H1 (cell line): ENCODE data around the gene FSIP1. TPM values are rescaled to one million over a fixed set of nuclear protein-coding genes. Genes with fewer than 3 reads are reported as not detected.

Experiments used
- CTCF ChIA-PET: fragments of 300-600 bp; sonication (Branson Sonifier 250); formaldehyde crosslinking; loops from one replicate; lab custom pipeline; 2021; ENCODE audit not compliant: partially characterized antibody; lab: Charles Lee
- POLR2A ChIA-PET: fragments of 300-600 bp; sonication (Branson Sonifier 250); formaldehyde crosslinking; loops from one replicate; lab custom pipeline; 2021; ENCODE audit warnings: inconsistent platforms; ENCODE audit not compliant: partially characterized antibody; lab: Charles Lee
- DNase-seq, 2 experiments: peaks; one replicate each; pipeline versions ENCODE4 v3.0.0 to v3.0.0-alpha.2; 2010 to 2022; ENCODE audit warnings: low spot score in 2 of 2, low read depth in 1 of 2, mixed read lengths in 1 of 2
- FAIRE-seq: peaks from 2 replicates; lab custom pipeline; 2011; peaks lifted over from hg19 to GRCh38; lab: Jason Lieb, UNC
- H2AFZ ChIP-seq: 2 replicates; pipeline ENCODE4 v1.8.1; 2012; ENCODE audit warnings: low read length, inconsistent platforms
- H2AK5ac ChIP-seq: 2 replicates; pipeline ENCODE4 v1.6.1; 2013; ENCODE audit warnings: low read depth, low read length
- H2BK120ac ChIP-seq: replicated peaks from 2 replicates; pipeline ENCODE3; 2013; ENCODE audit warnings: low read depth, low read length, inconsistent platforms
- H2BK12ac ChIP-seq: 2 replicates; pipeline ENCODE4 v1.6.1; 2013; ENCODE audit warnings: low read depth, low read length
- H2BK15ac ChIP-seq: 2 replicates; pipeline ENCODE4 v1.6.1; 2013; ENCODE audit warnings: low read length
- H2BK20ac ChIP-seq: 2 replicates; pipeline ENCODE4 v1.6.1; 2013; ENCODE audit warnings: low read length
- H2BK5ac ChIP-seq: 2 replicates; pipeline ENCODE4 v1.6.1; 2013; ENCODE audit warnings: low read depth, low read length
- H3K14ac ChIP-seq: 2 replicates; pipeline ENCODE4 v1.6.1; 2013; ENCODE audit warnings: inconsistent platforms; ENCODE audit not compliant: insufficient read length
- H3K18ac ChIP-seq: 2 replicates; pipeline ENCODE4 v1.6.1; 2013; ENCODE audit warnings: low read length; ENCODE audit errors: extremely low read depth
- H3K23ac ChIP-seq: 2 replicates; pipeline ENCODE4 v1.6.1; 2013; ENCODE audit warnings: inconsistent platforms; ENCODE audit not compliant: insufficient read length
- H3K23me2 ChIP-seq: 2 replicates; pipeline ENCODE4 v1.6.1; 2013; ENCODE audit warnings: low read depth, low read length
- H3K27ac ChIP-seq: 2 replicates; pipeline ENCODE4 v1.6.1; 2011; ENCODE audit warnings: low read depth, low read length, inconsistent platforms
- H3K27me3 ChIP-seq, 4 experiments: replicated peaks in 1 of 4; 1 replicate in 1 of 4; 2 replicates in 3 of 4; pipeline versions ENCODE4 v1.6.1 to v1.8.1; 2011 to 2013; ENCODE audit warnings: low read length in 3 of 4, mild to moderate bottlenecking in 3 of 4, inconsistent platforms in 2 of 4, mixed read lengths in 2 of 4, moderate library complexity in 1 of 4; ENCODE audit not compliant: control insufficient read depth in 3 of 4, insufficient read depth in 3 of 4; ENCODE audit errors: extremely low read depth in 1 of 4
- H3K36me3 ChIP-seq, 4 experiments: 2 replicates each; pipeline versions ENCODE4 v1.6.1 to v1.8.1; 2011 to 2013; ENCODE audit warnings: mild to moderate bottlenecking in 4 of 4, low read length in 3 of 4, moderate library complexity in 2 of 4, control low read depth in 1 of 4, inconsistent platforms in 1 of 4; ENCODE audit not compliant: insufficient read depth in 4 of 4, control insufficient read depth in 2 of 4
- H3K4ac ChIP-seq: replicated peaks from 2 replicates; pipeline ENCODE3; 2013; ENCODE audit warnings: low read length, low read depth, mixed read lengths, inconsistent platforms; ENCODE audit not compliant: insufficient read length
- H3K4me1 ChIP-seq, 4 experiments: replicated peaks in 1 of 4; 1 replicate in 1 of 4; 2 replicates in 3 of 4; pipeline versions ENCODE4 v1.6.1 to v1.8.1; 2011 to 2013; ENCODE audit warnings: low read length in 3 of 4, inconsistent platforms in 2 of 4, mixed read lengths in 1 of 4; ENCODE audit not compliant: insufficient read depth in 4 of 4, control insufficient read depth in 3 of 4
- H3K4me2 ChIP-seq, 2 experiments: 2 replicates each; pipeline versions ENCODE4 v1.6.1 to v1.8.1; 2011 to 2013; ENCODE audit warnings: low read depth in 2 of 2, low read length in 2 of 2, control low read depth in 1 of 2, inconsistent platforms in 1 of 2, mild to moderate bottlenecking in 1 of 2; ENCODE audit not compliant: insufficient read depth in 1 of 2
- H3K4me3 ChIP-seq, 4 experiments: fragments of 200-600, 300-600 bp in 1 of 4; sonication (generic), shearing (Covaris generic), sonication (Bioruptor Twin) in 1 of 4; 2 replicates each; pipeline versions ENCODE4 v1.5.1 to v1.8.1; 2011 to 2016; ENCODE audit warnings: low read length in 4 of 4, low read depth in 3 of 4, control low read depth in 2 of 4, inconsistent platforms in 2 of 4, mild to moderate bottlenecking in 2 of 4, mixed read lengths in 1 of 4, moderate library complexity in 1 of 4; ENCODE audit not compliant: insufficient read depth in 2 of 4; ENCODE audit errors: extremely low read depth in 1 of 4
- H3K56ac ChIP-seq: replicated peaks from 2 replicates; pipeline ENCODE3; 2013; ENCODE audit warnings: low read depth, mild to moderate bottlenecking, mixed read lengths, low read length, inconsistent platforms; ENCODE audit not compliant: insufficient read length
- H3K79me1 ChIP-seq: 2 replicates; pipeline ENCODE4 v1.6.1; 2013; ENCODE audit warnings: low read depth, low read length, control low read depth
- H3K79me2 ChIP-seq, 2 experiments: 2 replicates each; pipeline versions ENCODE4 v1.6.1 to v1.8.1; 2012 to 2013; ENCODE audit warnings: low read length in 2 of 2, mild to moderate bottlenecking in 2 of 2, inconsistent platforms in 1 of 2; ENCODE audit not compliant: insufficient read depth in 2 of 2, control insufficient read depth in 1 of 2
- H3K9ac ChIP-seq, 4 experiments: replicated peaks in 1 of 4; 1 replicate in 1 of 4; 2 replicates in 3 of 4; pipeline versions ENCODE4 v1.6.1 to v1.8.1; 2011 to 2013; ENCODE audit warnings: low read depth in 3 of 4, low read length in 3 of 4, control low read depth in 2 of 4, mild to moderate bottlenecking in 2 of 4, moderate library complexity in 2 of 4, inconsistent platforms in 1 of 4; ENCODE audit errors: extremely low read depth in 1 of 4
- H3K9me3 ChIP-seq, 2 experiments: 2 replicates each; pipeline versions ENCODE4 v1.6.1 to v1.8.1; 2012 to 2013; ENCODE audit warnings: mild to moderate bottlenecking in 2 of 2, moderate library complexity in 2 of 2, control low read depth in 1 of 2, inconsistent platforms in 1 of 2, low read depth in 1 of 2, low read length in 1 of 2, mixed read lengths in 1 of 2; ENCODE audit not compliant: insufficient read depth in 2 of 2
- H4K20me1 ChIP-seq, 2 experiments: replicated peaks in 1 of 2; 2 replicates each; pipeline versions ENCODE3 to v1.8.1; 2011 to 2013; ENCODE audit warnings: inconsistent platforms in 2 of 2, low read length in 2 of 2, mild to moderate bottlenecking in 1 of 2; ENCODE audit not compliant: insufficient read depth in 2 of 2, control insufficient read depth in 1 of 2
- H4K5ac ChIP-seq: 2 replicates; pipeline ENCODE4 v1.6.1; 2013; ENCODE audit warnings: low read length, low read depth, mixed read lengths, inconsistent platforms; ENCODE audit not compliant: insufficient read length
- H4K8ac ChIP-seq: 2 replicates; pipeline ENCODE4 v1.8.0; 2013; ENCODE audit warnings: mild to moderate bottlenecking, moderate library complexity, low read length, inconsistent platforms; ENCODE audit not compliant: insufficient read depth; ENCODE audit errors: extremely low read depth
- H4K91ac ChIP-seq: replicated peaks from 2 replicates; pipeline ENCODE3; 2013; ENCODE audit warnings: low read length, mixed read lengths, inconsistent platforms; ENCODE audit not compliant: insufficient read length
- HDAC6 ChIP-seq: IDR thresholded peaks from one replicate; pipeline ENCODE4 v1.7.1; 2012; ENCODE audit warnings: low read depth, mild to moderate bottlenecking, inconsistent platforms, low read length, moderate library complexity
- WGBS, 2 experiments: shearing (Covaris generic) in 1 of 2; methylation state at CpG; one replicate each; pipeline versions ENCODE4 v1.1.6 to v1.1.7; 2013 to 2015; ENCODE audit warnings: low lambda C conversion rate in 2 of 2, mixed read lengths in 2 of 2, inconsistent platforms in 1 of 2, low coverage in 1 of 2, missing lambda C conversion rate in 1 of 2; ENCODE audit not compliant: insufficient replicate concordance in 2 of 2, insufficient coverage in 1 of 2, insufficient read length in 1 of 2; ENCODE audit errors: extremely low coverage in 1 of 2, missing lambda C conversion rate in 1 of 2; 5-methylcytosine and 5-hydroxymethylcytosine counted together
- polyA plus RNA-seq, 7 experiments: library from polyadenylated mRNA; depleted of rRNA in 3 of 7; stranded (reverse) in 5 of 7; unstranded in 2 of 7; fragments of >200 nt in 5 of 7; fragments of 200-250 nt in 2 of 7; gene quantifications; 1 replicate in 5 of 7; 2 replicates in 1 of 7; 4 replicates in 1 of 7; pipeline versions ENCODE4 v1.2.1 to v1.2.3, GENCODE V29; 2011 to 2013; ENCODE audit warnings: missing spikeins in 2 of 7, mixed read lengths in 2 of 7
- total RNA-seq: library from RNA; stranded (reverse); fragmentation: NEBNext Ultra II Directional; extraction: Animal tissue kit (Norgen Biotek cat#: 25700); gene quantifications from 2 replicates; pipeline ENCODE4 v1.2.1, GENCODE V29; 2021

FSIP1 gene
- total and polyA plus RNA-seq, 2 of the 8 experiments (the other 6 are each of a cell fraction or from before 2014, with no cell fraction given) = 0.18 to 1.3 TPM

GRCh38 chr15:39720621-39721611, 61.7 kb downstream of the FSIP1 start:
- DNase-seq = no peak
- Histone ChIP-seq H3K4me1 (no peaks in the 10 kb centered on the region), H2BK120ac (no peak overlapping the region), H2BK5ac (no peak overlapping the region), H3K27ac (no peak overlapping the region), H4K91ac (no peak overlapping the region), H3K27me3 (no peaks in the 10 kb centered on the region), H4K8ac (no peak overlapping the region), H3K56ac (no peak overlapping the region), H3K4me3 (no peak overlapping the region), H3K4ac (no peak overlapping the region), H3K23me2 (no peaks in the 10 kb centered on the region), H3K9me3 (no peaks in the 10 kb centered on the region), H4K5ac (no peak overlapping the region), H2BK15ac (no peak overlapping the region), H3K4me2 (no peak overlapping the region), H2BK20ac (no peak overlapping the region), H3K79me1 (no peaks in the 10 kb centered on the region), H4K20me1 (no peaks in the 10 kb centered on the region), H3K36me3 (no peaks in the 10 kb centered on the region), H3K79me2 (no peaks in the 10 kb centered on the region), H2AK5ac (no peak overlapping the region), H2AFZ (no peak overlapping the region), H3K14ac (no peak overlapping the region), H2BK12ac (no peak overlapping the region), H3K23ac (no peak overlapping the region), H3K18ac (no peak overlapping the region), H3K9ac (no peak overlapping the region)
- TF ChIP-seq HDAC6 = no peak
- POLR2A ChIA-PET = no interaction called here
- CTCF ChIA-PET = interaction anchor here (1.0 to 1.8 kb wide), 4 partner anchors 18 to 57 kb away, joined by 3 to 6 read pairs (median 3); no protein-coding TSS in a partner anchor
- 96% methylated on average over 6 of the region's 6 CpGs; no CpG with 5 or more reads in 1 of the 2 experiments for WGBS, 2 experiments
- FAIRE-seq = no peak
